GM12873 (cell line): Measurements from ENCODE around the gene VASH1.

Experiments
- TF ChIP-seq, protein P1 (sequence below): IDR thresholded peaks from 2 replicates; pipeline ENCODE4 v1.5.1; 2012; ENCODE audit warnings: low read depth, mild to moderate bottlenecking, moderate library complexity, low read length, control low read depth; ENCODE audit not compliant: insufficient read depth; ENCODE audit errors: missing control alignments

VASH1 gene

GRCh38 chr14:76780875-76781647 is 19.8 kb downstream of the VASH1 start:
- TF ChIP-seq, protein P1, sequence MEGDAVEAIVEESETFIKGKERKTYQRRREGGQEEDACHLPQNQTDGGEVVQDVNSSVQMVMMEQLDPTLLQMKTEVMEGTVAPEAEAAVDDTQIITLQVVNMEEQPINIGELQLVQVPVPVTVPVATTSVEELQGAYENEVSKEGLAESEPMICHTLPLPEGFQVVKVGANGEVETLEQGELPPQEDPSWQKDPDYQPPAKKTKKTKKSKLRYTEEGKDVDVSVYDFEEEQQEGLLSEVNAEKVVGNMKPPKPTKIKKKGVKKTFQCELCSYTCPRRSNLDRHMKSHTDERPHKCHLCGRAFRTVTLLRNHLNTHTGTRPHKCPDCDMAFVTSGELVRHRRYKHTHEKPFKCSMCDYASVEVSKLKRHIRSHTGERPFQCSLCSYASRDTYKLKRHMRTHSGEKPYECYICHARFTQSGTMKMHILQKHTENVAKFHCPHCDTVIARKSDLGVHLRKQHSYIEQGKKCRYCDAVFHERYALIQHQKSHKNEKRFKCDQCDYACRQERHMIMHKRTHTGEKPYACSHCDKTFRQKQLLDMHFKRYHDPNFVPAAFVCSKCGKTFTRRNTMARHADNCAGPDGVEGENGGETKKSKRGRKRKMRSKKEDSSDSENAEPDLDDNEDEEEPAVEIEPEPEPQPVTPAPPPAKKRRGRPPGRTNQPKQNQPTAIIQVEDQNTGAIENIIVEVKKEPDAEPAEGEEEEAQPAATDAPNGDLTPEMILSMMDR = no peak

DNA sequence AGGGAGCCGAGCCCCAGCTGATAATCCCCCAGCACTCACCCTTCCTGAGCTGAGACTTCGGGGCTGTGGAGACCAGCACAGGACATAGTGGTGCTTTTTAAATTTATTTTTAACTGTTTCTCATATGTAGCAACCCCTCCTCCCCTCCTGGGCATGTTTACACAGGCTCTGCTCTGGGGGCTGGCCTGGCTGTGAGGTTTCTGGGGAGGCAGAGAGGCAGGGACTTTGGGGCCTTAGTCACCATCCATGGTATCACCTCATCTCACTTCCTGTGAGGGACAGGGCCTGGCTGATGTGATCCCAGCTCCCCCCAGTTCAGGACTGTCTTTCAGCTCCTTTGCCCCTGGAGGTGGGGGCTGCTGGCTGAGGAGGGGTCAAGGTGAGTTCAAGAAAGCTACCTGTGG is 20.4 kb downstream of the VASH1 start:
- TF ChIP-seq, protein P1 = no peak

GRCh38 chr14:76782115-76782884 is 21.0 kb downstream of the VASH1 start:
- TF ChIP-seq, protein P1 = no peak

- TF ChIP-seq, protein P1 = no peak
Measured at GRCh38 chr14:76782885-76783566, 21.8 kb downstream of the VASH1 start.

DNA sequence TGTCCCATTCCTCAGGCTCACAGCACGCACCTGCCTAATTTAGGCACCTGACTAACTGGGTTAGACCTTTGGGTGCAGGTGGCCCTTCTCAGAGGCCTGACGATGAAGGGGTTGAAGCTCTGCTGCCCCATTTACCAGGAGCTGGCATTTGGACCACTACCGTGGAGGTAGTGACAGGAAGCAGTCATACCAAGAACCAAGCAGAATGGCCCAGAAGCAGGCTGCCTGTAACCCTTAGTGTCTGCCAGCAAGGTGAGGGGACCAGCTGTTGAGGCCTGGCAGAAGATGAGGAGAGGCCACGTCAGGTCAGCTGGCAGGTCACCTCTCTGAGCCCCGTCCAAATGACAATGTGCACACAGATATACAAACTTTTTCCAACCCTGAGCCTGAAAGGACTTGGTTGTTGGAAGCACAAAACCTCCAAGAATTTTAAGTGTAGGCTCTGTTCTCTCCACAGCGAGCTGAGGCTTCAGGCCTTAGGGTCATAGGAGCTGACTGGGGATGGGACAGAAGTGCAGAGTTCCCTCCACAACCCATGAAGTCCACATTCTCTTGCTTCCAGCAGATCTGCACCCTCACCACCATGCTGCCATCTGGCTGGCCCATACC is 23.1 kb downstream of the VASH1 start:
- TF ChIP-seq, protein P1 = no peak

GRCh38 chr14:76784881-76785280 is 23.6 kb downstream of the VASH1 start:
- TF ChIP-seq, protein P1 = peak; percentile 81
